Measurements from ENCODE around the gene ITGA1.

Gene ITGA1

GRCh38 chr5:53006911-53007890 lies 219.5 kb downstream of the ITGA1 start:
- no peak for DNase-seq

- DNase-seq = no peak
These were observed 221.0 kb downstream of the ITGA1 start for GRCh38 chr5:53008751-53009150.

Measured in NCI-H1092 treated with DMSO at 0.1 percent for 48 hours (cell line).